ENCODE results near the gene SFXN5. TPM values are rescaled to one million over a fixed set of nuclear protein-coding genes. Genes with fewer than 3 reads are reported as not detected.

Gene SFXN5
- polyA plus RNA-seq, 1 donor (not counting 4 experiments of a cell fraction or from before 2014, with no cell fraction given), result 6.3 TPM

- H3K79me2 ChIP-seq (ENCODE audit: control insufficient read depth, insufficient read depth, low read length), result no peaks in the 10 kb centered on the region
These were observed 66.5 kb downstream of the SFXN5 start for GRCh38 chr2:73004889-73005596.

GRCh38 chr2:73004466-73004865 is 67.0 kb downstream of the SFXN5 start:
- Histone ChIP-seq H3K4me3 (ENCODE audit: control insufficient read depth in 2 of 3, extremely low read depth in 1 of 3, insufficient read depth in 2 of 3, low read depth in 1 of 3, low read length in 3 of 3) (no peak overlapping the region), H3K9ac (ENCODE audit: control insufficient read depth, extremely low read depth, insufficient read depth, low read length) (no peak overlapping the region), H3K4me2 (ENCODE audit: control insufficient read depth, extremely low read depth, insufficient read depth, low read depth, low read length) (no peak overlapping the region), H3K9me1 (ENCODE audit: control insufficient read depth, extremely low read depth, insufficient read depth, low read length) (no peaks in the 10 kb centered on the region), H2AFZ (ENCODE audit: control insufficient read depth, low read length) (no peak overlapping the region), H3K27me3 (ENCODE audit: control insufficient read depth, extremely low read depth, insufficient read depth, low read length) (no peaks in the 10 kb centered on the region), H3K36me3 (ENCODE audit: control insufficient read depth in 2 of 2, extremely low read depth in 1 of 2, insufficient read depth in 2 of 2, low read length in 2 of 2) (no peaks in the 10 kb centered on the region), H3K79me2 (ENCODE audit: control insufficient read depth, insufficient read depth, low read length) (no peaks in the 10 kb centered on the region), H4K20me1 (ENCODE audit: control insufficient read depth, extremely low read depth, insufficient read depth, low read length) (no peaks in the 10 kb centered on the region), H3K4me1 (ENCODE audit: control insufficient read depth, extremely low read depth, insufficient read depth, low read length) (no peaks in the 10 kb centered on the region), H3K27ac (ENCODE audit: control insufficient read depth, insufficient read depth, low read length) (no peak overlapping the region), H3K9me3 (ENCODE audit: control insufficient read depth, low read depth, low read length) (no peaks in the 10 kb centered on the region)
- no peak for TF ChIP-seq CTCF (optimal IDR thresholded peaks at IDR 0.05 in 1 of 3, IDR thresholded peaks at IDR 0.05 in 1 of 3, conservative IDR thresholded peaks at IDR 0.05 in 1 of 3; ENCODE audit: extremely low read depth in 1 of 3, insufficient read depth in 2 of 3, low read length in 3 of 3)
- no peak for TF ChIP-seq EZH2 (IDR thresholded peaks at IDR 0.05; ENCODE audit: low read length)
- DNase-seq (ENCODE audit: low read depth, low spot score) (no peak), FAIRE-seq (no peak)
- dilution Hi-C loops (cut with MboI; ENCODE audit: extremely low pct_ligation_motif_present, low sequenced_read_pairs), result no loop called here

More at GRCh38 chr2:73004889-73005596, 66.5 kb downstream of the SFXN5 start:
- H3K9me3 ChIP-seq (ENCODE audit: control insufficient read depth, low read depth, low read length), result no peaks in the 10 kb centered on the region
- no peak for TF ChIP-seq EZH2 (IDR thresholded peaks at IDR 0.05; ENCODE audit: low read length)
- no peak for TF ChIP-seq CTCF (optimal IDR thresholded peaks at IDR 0.05 in 1 of 3, IDR thresholded peaks at IDR 0.05 in 1 of 3, conservative IDR thresholded peaks at IDR 0.05 in 1 of 3; ENCODE audit: extremely low read depth in 1 of 3, insufficient read depth in 2 of 3, low read length in 3 of 3)
- FAIRE-seq (no peak), DNase-seq (ENCODE audit: low read depth, low spot score) (no peak)
- dilution Hi-C loops (cut with MboI; ENCODE audit: extremely low pct_ligation_motif_present, low sequenced_read_pairs), result no loop called here
- no peak overlapping the region for H3K9ac ChIP-seq (ENCODE audit: control insufficient read depth, extremely low read depth, insufficient read depth, low read length)
- H3K27ac ChIP-seq (ENCODE audit: control insufficient read depth, insufficient read depth, low read length), result no peak overlapping the region
- no peaks in the 10 kb centered on the region for H3K9me1 ChIP-seq (ENCODE audit: control insufficient read depth, extremely low read depth, insufficient read depth, low read length)
- H3K27me3 ChIP-seq (ENCODE audit: control insufficient read depth, extremely low read depth, insufficient read depth, low read length), result no peaks in the 10 kb centered on the region
- H4K20me1 ChIP-seq (ENCODE audit: control insufficient read depth, extremely low read depth, insufficient read depth, low read length), result no peaks in the 10 kb centered on the region
- no peaks in the 10 kb centered on the region for H3K4me1 ChIP-seq (ENCODE audit: control insufficient read depth, extremely low read depth, insufficient read depth, low read length)
- no peak overlapping the region for H3K4me3 ChIP-seq (ENCODE audit: control insufficient read depth in 2 of 3, extremely low read depth in 1 of 3, insufficient read depth in 2 of 3, low read depth in 1 of 3, low read length in 3 of 3)
- no peaks in the 10 kb centered on the region for H3K36me3 ChIP-seq (ENCODE audit: control insufficient read depth in 2 of 2, extremely low read depth in 1 of 2, insufficient read depth in 2 of 2, low read length in 2 of 2)
- H3K4me2 ChIP-seq (ENCODE audit: control insufficient read depth, extremely low read depth, insufficient read depth, low read depth, low read length), result no peak overlapping the region
- no peak overlapping the region for H2AFZ ChIP-seq (ENCODE audit: control insufficient read depth, low read length)
